GM10847 (cell line): Measurements from ENCODE around the gene ERCC5.

Source experiments
- POLR2A ChIP-seq: IDR thresholded peaks from 2 replicates; pipeline ENCODE4 v1.6.1; 2011; ENCODE audit not compliant: insufficient read length; ENCODE audit errors: extremely low read depth

The ERCC5 gene

GRCh38 chr13:102901056-102901455 lies 55.2 kb downstream of the ERCC5 start:
- no peak for TF ChIP-seq POLR2A

GRCh38 chr13:102901615-102902305 lies 55.9 kb downstream of the ERCC5 start:
- no peak for TF ChIP-seq POLR2A

DNA sequence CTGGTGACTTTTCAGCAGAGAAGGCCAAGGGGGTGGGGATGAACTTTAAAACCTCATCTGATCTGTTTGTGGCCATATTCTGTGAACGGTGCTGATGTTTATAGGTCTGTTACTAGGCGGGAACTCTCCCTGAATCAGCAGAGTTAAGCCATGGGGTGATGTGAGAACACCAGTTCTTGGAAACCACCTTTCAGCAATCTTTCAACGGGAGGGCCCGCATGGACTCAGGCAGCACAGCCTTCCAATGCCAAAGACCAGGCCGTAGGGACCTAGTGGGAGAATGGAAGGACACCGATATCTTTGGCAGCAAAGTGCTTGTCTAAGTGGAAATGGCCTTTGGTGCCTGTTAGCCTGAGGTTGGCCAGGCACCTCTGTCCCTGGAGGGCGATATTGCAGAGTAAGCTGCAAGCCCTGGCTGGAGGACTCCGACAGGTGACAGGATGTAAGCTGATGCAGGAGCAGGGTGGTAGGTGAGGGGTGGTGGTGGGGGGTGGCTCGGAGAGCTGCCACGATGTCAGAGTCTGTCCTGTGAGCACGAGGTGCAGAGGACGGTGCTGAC lies 57.0 kb downstream of the ERCC5 start:
- no peak for TF ChIP-seq POLR2A

GRCh38 chr13:102903659-102904407 lies 58.0 kb downstream of the ERCC5 start:
- TF ChIP-seq POLR2A = no peak

- no peak for TF ChIP-seq POLR2A
Measured at GRCh38 chr13:102904408-102904862, 58.6 kb downstream of the ERCC5 start.

- no peak for TF ChIP-seq POLR2A
Measured at GRCh38 chr13:102905905-102906771, 60.3 kb downstream of the ERCC5 start.

GRCh38 chr13:102907016-102907756 lies 61.4 kb downstream of the ERCC5 start:
- TF ChIP-seq POLR2A = no peak

DNA sequence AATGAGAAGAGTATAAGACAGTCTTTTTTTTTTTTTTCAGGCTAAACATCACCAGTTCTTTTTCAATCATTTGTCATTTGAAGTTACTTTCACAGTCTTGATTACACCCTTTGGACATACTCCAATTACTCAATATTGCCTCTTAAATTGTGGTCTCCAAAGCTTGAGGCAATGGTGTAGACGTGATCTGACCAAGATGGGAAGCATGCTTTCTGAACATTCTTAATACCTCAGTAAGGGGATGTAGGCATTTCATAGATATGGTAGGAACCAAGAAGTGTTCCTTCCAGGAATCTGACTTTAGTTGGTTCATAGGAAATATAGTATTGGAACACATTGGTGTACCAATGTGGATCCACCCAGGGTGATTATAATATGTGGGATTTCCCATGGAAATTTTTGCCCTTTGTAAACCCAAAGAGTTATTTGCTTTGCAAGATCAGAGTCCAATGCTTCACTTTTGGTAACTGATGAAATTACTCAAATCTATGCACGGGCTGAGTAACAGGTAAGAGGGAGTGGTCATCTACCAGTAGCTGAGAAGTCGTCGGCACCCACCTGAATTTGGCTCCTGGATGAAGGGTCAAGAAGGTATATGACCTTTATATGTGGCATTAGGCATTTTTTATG lies 62.2 kb downstream of the ERCC5 start:
- no peak for TF ChIP-seq POLR2A

DNA sequence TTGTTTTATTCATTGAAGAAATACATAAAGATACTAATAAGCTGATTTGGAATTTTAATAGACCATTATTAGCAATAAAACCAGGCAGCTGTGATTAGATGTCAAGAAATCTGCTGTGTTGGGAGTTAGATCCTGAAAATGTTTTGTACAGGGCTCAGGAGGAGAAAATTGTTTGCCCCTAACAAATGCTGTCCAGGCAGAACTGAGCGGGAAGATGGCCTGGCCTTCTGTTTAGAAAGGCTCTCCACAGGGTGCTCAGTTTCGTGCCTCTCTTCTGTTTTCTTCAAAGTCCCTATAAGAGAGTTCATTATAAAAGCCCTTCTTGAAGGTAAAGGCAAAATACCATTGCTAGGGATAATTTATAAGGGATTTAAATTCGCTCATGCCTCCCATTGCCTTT lies 64.1 kb downstream of the ERCC5 start:
- TF ChIP-seq POLR2A = no peak

GRCh38 chr13:102911336-102911735 lies 65.5 kb downstream of the ERCC5 start:
- no peak for TF ChIP-seq POLR2A

DNA sequence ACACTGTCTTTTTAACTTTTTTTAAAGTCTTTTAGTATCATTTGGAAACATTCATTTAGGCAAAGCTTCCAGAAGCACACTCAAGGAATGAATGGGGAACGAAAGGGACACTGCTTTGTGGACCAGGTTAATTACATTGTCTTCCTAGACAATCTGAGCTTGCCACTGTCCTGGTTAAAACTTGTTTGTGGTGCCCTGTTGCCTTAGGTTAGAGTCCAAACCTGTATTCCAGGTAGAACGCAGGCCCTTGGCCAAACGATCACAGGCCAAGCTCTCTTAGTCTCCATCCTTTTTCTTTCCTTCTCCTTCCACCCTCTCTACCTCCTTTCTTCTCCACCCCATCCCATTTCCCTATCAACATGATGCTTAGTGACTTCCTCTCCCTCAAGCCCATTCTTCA lies 66.8 kb downstream of the ERCC5 start:
- TF ChIP-seq POLR2A = no peak

DNA sequence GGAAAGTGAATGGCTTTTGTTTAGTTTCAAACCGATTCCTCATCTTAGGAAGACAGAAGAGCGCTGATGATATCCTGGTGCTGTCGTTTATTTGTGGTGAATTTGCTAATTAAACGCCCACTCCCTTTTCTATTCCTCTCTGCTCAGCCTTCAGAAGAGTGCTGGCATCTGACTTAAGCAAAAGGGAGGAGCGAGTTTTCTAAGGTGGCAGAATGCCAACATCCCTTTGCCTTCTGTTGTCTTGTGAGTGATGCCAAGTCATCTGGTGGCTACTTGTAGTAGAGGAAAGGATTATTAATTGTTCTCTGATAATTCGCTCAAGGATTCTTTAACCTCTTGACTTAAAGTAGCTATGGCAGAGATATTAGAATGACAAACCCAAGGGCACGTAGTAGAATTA lies 68.1 kb downstream of the ERCC5 start:
- no peak for TF ChIP-seq POLR2A

DNA sequence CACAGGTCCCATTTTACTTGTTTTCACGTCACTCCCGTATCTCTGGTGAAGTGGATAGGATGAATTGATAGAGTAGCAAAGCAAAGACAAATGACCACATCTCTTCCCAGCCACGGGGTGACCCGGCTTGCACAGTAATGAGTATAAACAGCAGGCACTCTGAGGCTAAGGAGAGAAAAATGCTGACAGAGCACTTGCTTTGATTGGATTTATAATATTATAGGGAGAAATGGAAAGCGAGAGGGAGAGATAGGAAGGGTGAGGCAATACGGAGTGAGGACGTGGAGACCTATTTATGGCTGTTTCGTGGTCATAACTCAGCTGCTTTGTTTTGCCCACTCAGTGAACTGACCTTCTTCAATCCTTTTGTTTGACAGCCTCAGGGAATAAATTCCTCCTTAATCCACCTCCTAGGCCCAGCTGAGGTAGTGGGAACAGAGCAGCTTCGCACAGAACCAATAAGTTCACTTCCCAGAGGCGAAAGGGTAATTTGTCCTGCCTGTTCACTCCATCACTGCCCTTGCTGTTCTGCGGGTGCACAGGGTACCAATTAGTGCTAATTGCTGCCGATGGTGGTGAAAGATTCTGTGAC lies 68.6 kb downstream of the ERCC5 start:
- no peak for TF ChIP-seq POLR2A

- no peak for TF ChIP-seq POLR2A
Measured at GRCh38 chr13:102915393-102915930, 69.6 kb downstream of the ERCC5 start.
